Common myeloid progenitor, CD34-positive (primary cell): ENCODE measurements around the gene MTHFD1.

Experiments
- CTCF ChIA-PET: fragments of 350-600 bp; sonication (Branson Sonifier 250); formaldehyde crosslinking; loops from one replicate; lab custom pipeline; 2021; ENCODE audit warnings: antibody characterized with exemption; lab: Charles Lee
- POLR2A ChIA-PET: fragments of 350-600 bp; sonication (Branson Sonifier 250); formaldehyde crosslinking; loops from one replicate; lab custom pipeline; 2021; ENCODE audit warnings: antibody characterized with exemption; lab: Charles Lee
- DNase-seq, 3 donors: peaks; one replicate each; pipeline versions ENCODE4 v3.0.0 to v3.0.0-alpha.2; 2013
- H3K27ac ChIP-seq, 2 experiments: 1 replicate in 1 of 2; 2 replicates in 1 of 2; pipeline ENCODE4 v1.7.0; 2013; ENCODE audit warnings: inconsistent platforms in 2 of 2, low read length in 2 of 2, mild to moderate bottlenecking in 2 of 2, low read depth in 1 of 2, moderate library complexity in 1 of 2; ENCODE audit not compliant: severe bottlenecking in 2 of 2, insufficient read depth in 1 of 2, poor library complexity in 1 of 2
- H3K27me3 ChIP-seq, 5 experiments: replicated peaks in 2 of 5; 1 replicate in 3 of 5; 2 replicates in 2 of 5; pipeline versions ENCODE4 v1.6.1 to v1.7.0; 2013; ENCODE audit warnings: low read length in 4 of 5, mild to moderate bottlenecking in 2 of 5, moderate library complexity in 2 of 5, inconsistent platforms in 1 of 5; ENCODE audit not compliant: insufficient read depth in 5 of 5, control insufficient read depth in 4 of 5
- H3K36me3 ChIP-seq, 4 experiments: 1 replicate in 2 of 4; 2 replicates in 2 of 4; pipeline versions ENCODE4 v1.6.1 to v1.7.0; 2013; ENCODE audit warnings: low read length in 3 of 4, control low read depth in 1 of 4, mild to moderate bottlenecking in 1 of 4; ENCODE audit not compliant: control insufficient read depth in 4 of 4, insufficient read depth in 4 of 4
- H3K4me1 ChIP-seq, 4 experiments: 1 replicate in 3 of 4; 2 replicates in 1 of 4; pipeline versions ENCODE4 v1.6.1 to v1.7.1; 2013; ENCODE audit warnings: low read length in 3 of 4, mild to moderate bottlenecking in 3 of 4, control low read depth in 1 of 4, inconsistent platforms in 1 of 4, moderate library complexity in 1 of 4; ENCODE audit not compliant: control insufficient read depth in 4 of 4, insufficient read depth in 4 of 4; ENCODE audit errors: control extremely low read depth in 1 of 4
- H3K4me3 ChIP-seq, 7 experiments: 1 replicate in 4 of 7; 2 replicates in 3 of 7; pipeline versions ENCODE4 v1.5.1 to v1.7.0; 2013; ENCODE audit warnings: mild to moderate bottlenecking in 7 of 7, low read length in 6 of 7, moderate library complexity in 6 of 7, inconsistent platforms in 2 of 7, low read depth in 2 of 7, control low read depth in 1 of 7; ENCODE audit not compliant: insufficient read depth in 4 of 7, control insufficient read depth in 1 of 7; ENCODE audit errors: extremely low read depth in 1 of 7
- H3K9me3 ChIP-seq, 5 experiments: 1 replicate in 4 of 5; 2 replicates in 1 of 5; pipeline versions ENCODE4 v1.6.1 to v1.7.1; 2013; ENCODE audit warnings: low read length in 4 of 5, mild to moderate bottlenecking in 2 of 5, inconsistent platforms in 1 of 5, low read depth in 1 of 5, moderate library complexity in 1 of 5; ENCODE audit not compliant: control insufficient read depth in 4 of 5, insufficient read depth in 2 of 5; ENCODE audit errors: control extremely low read depth in 1 of 5
- WGBS: methylation state at CpG from one replicate; pipeline ENCODE4 v1.1.5; 2013; ENCODE audit not compliant: insufficient coverage; 5-methylcytosine and 5-hydroxymethylcytosine counted together

MTHFD1 gene

DNA sequence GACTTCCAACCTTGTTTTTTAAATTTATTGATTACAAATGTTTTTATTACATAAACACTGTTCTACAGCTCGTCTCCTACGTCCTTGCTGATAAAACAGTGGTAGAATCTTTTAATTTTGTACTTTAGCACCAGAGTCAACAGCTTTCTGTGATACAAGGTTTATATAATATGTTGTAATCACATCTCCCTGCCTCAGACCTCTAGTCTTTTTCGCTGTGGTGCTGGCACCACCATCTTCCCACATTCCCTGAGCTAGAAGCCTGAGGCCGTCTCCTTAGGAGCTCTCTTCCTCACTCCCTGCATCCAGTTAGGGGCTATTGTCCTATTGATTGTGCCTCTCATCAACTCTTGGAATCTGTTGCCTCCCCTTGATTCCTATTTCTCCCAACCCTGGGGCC lies 17.1 kb downstream of the MTHFD1 start:
- H3K4me3 ChIP-seq, result no peak overlapping the region
- ChIA-PET CTCF (interaction anchor here (0.7 to 1.7 kb wide), 2 partner anchors 9 to 10 kb away, joined by 3 to 4 read pairs; no protein-coding TSS in a partner anchor), POLR2A (no interaction called here)
- no peaks in the 10 kb centered on the region for H3K9me3 ChIP-seq
- H3K4me1 ChIP-seq, result peaks cover 0 to 14% (median 1%) of the 10 kb centered on the region in 4 experiments
- H3K27ac ChIP-seq, result no peak overlapping the region
- 100% methylated on average over 2 of the region's 4 CpGs for WGBS
- peaks cover 0 to 46% (median 14%) of the 10 kb centered on the region in 4 experiments for H3K36me3 ChIP-seq
- no peak for DNase-seq
- no peaks in the 10 kb centered on the region for H3K27me3 ChIP-seq

DNA sequence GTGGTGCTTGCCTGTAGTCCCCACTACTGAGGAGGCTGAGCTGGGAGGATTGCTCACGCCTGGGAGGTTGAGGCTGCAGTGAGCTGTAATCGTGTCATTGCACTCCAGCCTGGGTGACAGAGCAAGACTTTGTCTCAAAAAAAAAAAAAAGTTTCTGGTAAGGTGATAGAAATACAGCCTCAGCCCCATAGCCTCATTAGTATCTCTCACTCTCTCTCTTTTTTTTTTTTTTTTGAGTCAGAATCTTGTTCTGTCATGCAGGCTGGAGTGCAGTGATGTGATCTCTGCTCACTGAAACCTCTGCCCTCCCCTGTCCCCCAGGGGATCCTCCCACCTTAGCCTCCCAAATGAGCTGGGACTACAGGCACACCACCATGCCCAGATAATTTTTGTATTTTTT lies 19.2 kb downstream of the MTHFD1 start:
- POLR2A ChIA-PET, result no interaction called here
- H3K9me3 ChIP-seq, result no peaks in the 10 kb centered on the region
- DNase-seq, result no peak
- 100% methylated on average over 1 of the region's 2 CpGs for WGBS
- H3K4me3 ChIP-seq, result no peak overlapping the region
- CTCF ChIA-PET, result interaction anchor here (0.9 to 1.6 kb wide), 4 partner anchors 8 to 23 kb away, joined by 3 to 5 read pairs (median 4); no protein-coding TSS in a partner anchor
- H3K36me3 ChIP-seq, result peaks cover 4 to 51% (median 14%) of the 10 kb centered on the region in 4 experiments
- H3K27me3 ChIP-seq, result no peaks in the 10 kb centered on the region
- H3K27ac ChIP-seq, result no peak overlapping the region
- H3K4me1 ChIP-seq, result peaks cover 0 to 14% (median 1%) of the 10 kb centered on the region in 4 experiments

DNA sequence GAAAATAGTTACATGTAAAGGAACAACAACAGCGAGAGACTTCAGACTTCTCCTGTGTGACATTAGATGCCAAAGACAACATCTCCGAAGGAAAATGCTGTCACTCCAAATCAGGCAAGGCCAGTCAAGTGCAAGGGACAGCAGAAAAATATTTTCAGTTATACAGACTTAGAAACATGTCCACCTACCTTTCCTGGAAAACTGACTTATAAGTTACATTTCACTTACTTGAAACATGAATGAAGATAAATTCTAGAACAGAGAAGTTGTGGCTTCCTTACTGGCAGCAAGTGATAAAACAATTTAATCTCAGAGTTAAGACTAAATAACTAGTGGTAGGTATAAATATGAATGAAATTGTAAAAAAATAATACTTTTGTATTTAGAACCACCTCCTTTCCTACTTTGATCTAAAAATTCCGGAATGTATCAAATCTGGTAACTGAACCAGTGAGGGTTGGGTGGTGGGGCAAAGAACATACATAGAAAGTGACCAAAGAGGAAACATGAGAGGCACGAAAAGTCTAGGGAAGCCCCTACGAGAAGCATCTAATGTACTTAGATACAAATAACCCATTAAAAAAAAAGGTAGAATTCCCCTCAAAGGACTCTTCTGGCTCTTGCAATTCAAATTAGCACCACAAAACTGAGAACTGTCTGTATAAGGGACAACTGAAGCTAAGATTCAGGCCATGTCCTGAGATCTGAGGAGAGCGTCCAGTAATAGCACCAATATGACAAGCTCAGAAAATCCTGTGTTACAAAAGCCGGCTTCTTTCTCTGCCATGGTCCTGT lies 21.2 kb downstream of the MTHFD1 start:
- POLR2A ChIA-PET, result no interaction called here
- H3K9me3 ChIP-seq, result no peaks in the 10 kb centered on the region
- H3K27me3 ChIP-seq, result no peaks in the 10 kb centered on the region
- peak in 2 of 3 donors; percentile 22 to 25 for DNase-seq
- peak overlapping the region in 1 of 7 experiments; percentile 42 for H3K4me3 ChIP-seq
- H3K4me1 ChIP-seq, result peaks cover 0 to 14% (median 1%) of the 10 kb centered on the region in 4 experiments
- 73% methylated on average over 3 of the region's 7 CpGs for WGBS
- H3K27ac ChIP-seq, result peak overlapping the region in 1 of 2 experiments; percentile 19
- H3K36me3 ChIP-seq, result peaks cover 8 to 51% (median 18%) of the 10 kb centered on the region in 4 experiments
- CTCF ChIA-PET, result interaction anchor here (0.9 kb wide), 1 partner anchor 10 kb away, joined by 3 read pairs; no protein-coding TSS in a partner anchor

DNA sequence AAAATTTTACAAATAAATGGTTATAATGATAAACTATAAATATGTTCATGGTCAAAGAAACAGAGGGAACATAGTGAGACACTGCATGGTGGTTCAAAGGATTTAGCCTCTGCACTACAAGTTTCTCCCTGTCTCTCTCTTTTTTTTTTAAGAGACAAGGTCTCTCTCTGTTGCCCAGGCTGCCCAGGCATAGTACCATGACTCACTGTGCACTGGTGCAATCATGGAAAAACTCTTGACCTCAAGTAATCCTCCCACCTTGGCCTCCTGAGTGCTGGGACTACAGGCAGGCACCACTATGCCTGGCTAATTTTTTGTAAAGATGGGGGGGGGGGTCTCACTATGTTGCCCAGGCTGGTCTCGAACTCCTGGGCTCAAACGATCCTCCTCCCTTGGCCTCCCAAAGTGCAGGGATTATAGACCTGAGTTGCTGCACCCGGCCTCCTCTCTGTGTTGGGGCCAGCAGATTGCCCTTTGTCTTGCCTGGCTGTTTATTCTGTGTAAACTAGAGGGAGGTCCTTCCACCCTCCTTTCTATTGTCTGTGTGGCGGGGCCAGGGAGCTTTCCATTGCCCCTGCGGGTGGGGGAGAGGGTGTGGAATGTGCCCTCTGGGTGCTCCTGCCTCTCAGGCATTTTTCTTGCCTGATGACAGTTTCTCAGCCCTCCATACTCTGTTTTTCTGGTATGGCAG lies 22.1 kb downstream of the MTHFD1 start:
- Histone ChIP-seq H3K27ac (no peak overlapping the region), H3K9me3 (no peaks in the 10 kb centered on the region), H3K36me3 (peaks cover 6 to 48% (median 21%) of the 10 kb centered on the region in 4 experiments), H3K4me3 (no peak overlapping the region), H3K27me3 (no peaks in the 10 kb centered on the region), H3K4me1 (peaks cover 0 to 14% (median 1%) of the 10 kb centered on the region in 4 experiments)
- ChIA-PET CTCF (interaction anchor here (0.6 to 1.0 kb wide), 3 partner anchors 8 to 10 kb away, joined by 3 read pairs; no protein-coding TSS in a partner anchor), POLR2A (no interaction called here)
- WGBS, result 100% methylated on average over 4 of the region's 5 CpGs
- DNase-seq, result no peak

DNA sequence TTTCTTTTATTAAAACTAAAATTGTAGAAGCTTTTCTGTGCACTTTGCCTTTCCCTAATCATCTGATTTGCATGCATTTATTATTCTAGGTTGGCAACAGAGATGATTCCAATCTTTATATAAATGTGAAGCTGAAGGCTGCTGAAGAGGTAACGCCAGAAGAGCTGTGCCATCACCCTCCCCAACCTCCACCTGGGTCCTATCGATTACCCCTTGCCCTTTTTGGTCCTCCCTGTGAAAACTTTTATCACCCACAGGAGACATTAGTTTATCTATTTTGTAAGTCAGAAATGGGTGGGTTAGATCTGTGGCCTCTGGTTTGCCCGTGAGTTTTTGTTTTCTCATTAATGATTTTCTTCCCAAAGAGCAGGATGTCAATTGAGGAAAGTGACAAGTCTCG lies 22.8 kb downstream of the MTHFD1 start:
- CTCF ChIA-PET, result interaction anchor here (0.6 to 1.0 kb wide), 2 partner anchors 9 to 10 kb away, joined by 3 read pairs; no protein-coding TSS in a partner anchor
- WGBS, result 100% methylated on average over 2 of the region's 4 CpGs
- POLR2A ChIA-PET, result no interaction called here

DNA sequence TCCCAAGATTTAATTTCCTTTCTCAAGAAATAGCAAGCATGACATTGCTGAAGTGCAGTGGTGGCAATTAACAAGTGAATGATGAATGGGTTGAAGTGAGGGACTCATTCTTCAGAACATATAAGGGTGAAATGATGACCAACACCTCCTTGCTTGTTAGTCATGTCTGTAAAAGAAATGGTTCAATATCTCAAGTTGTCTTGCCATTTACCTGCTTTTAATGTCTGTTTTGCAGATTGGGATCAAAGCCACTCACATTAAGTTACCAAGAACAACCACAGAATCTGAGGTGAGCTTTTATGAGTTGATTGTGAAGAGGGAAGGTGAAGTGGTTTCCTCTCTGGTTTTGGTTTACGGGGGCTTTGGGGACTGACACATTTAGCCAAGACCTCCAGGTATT lies 24.1 kb downstream of the MTHFD1 start:
- no peak overlapping the region for H3K4me3 ChIP-seq
- H3K27ac ChIP-seq, result no peak overlapping the region
- peaks cover 19 to 58% (median 32%) of the 10 kb centered on the region in 4 experiments for H3K36me3 ChIP-seq
- H3K27me3 ChIP-seq, result no peaks in the 10 kb centered on the region
- WGBS, result 100% methylated on average over 1 of the region's 1 CpG
- H3K4me1 ChIP-seq, result peaks cover 0 to 14% (median 1%) of the 10 kb centered on the region in 4 experiments
- H3K9me3 ChIP-seq, result no peaks in the 10 kb centered on the region
- no peak for DNase-seq
- ChIA-PET CTCF (interaction anchor here (0.7 to 1.8 kb wide), 2 partner anchors 18 to 25 kb away, joined by 4 to 9 read pairs; no protein-coding TSS in a partner anchor), POLR2A (no interaction called here)

More for the DNA sequence above, 22.8 kb downstream of the MTHFD1 start:
- Histone ChIP-seq H3K4me1 (peaks cover 0 to 14% (median 1%) of the 10 kb centered on the region in 4 experiments), H3K36me3 (peaks cover 12 to 50% (median 25%) of the 10 kb centered on the region in 4 experiments), H3K27ac (no peak overlapping the region), H3K4me3 (no peak overlapping the region), H3K27me3 (no peaks in the 10 kb centered on the region), H3K9me3 (no peaks in the 10 kb centered on the region)
- DNase-seq, result no peak
